OCI-M2 (cell line): ENCODE measurements around the gene ZFP3.
"Not testable (repeated sequence)": the region's sequence is repeated elsewhere in the genome, so short reads cannot be mapped to it uniquely, and the experiment has no call there.

Source experiments
- DNase-seq: peaks from one replicate; lab custom pipeline; 2025; ENCODE audit not compliant: unreplicated experiment; lab: John Stamatoyannopoulos, UW

Gene ZFP3

GRCh38 chr17:5078106-5079028 is at the start of gene ZFP3:
TSS of gene ZFP3 (plus strand) at chr17:5078467. CDS start at chr17:5091505, 13,038 bp downstream.
- DNase-seq, result peak; percentile 72

GRCh38 chr17:5030168-5030567 is 48.1 kb upstream of the ZFP3 start:
- DNase-seq, result not testable (repeated sequence)

GRCh38 chr17:5031365-5032082 is 46.7 kb upstream of the ZFP3 start:
- DNase-seq, result peak; percentile 32

- no peak for DNase-seq
These were observed 45.4 kb upstream of the ZFP3 start for GRCh38 chr17:5032865-5033264.

GRCh38 chr17:5033352-5034015 is 44.8 kb upstream of the ZFP3 start:
- DNase-seq, result no peak

- no peak for DNase-seq
These were observed 44.2 kb upstream of the ZFP3 start for GRCh38 chr17:5034063-5034462.

- DNase-seq, result no peak
These were observed 43.6 kb upstream of the ZFP3 start for GRCh38 chr17:5034651-5035050.

- no peak for DNase-seq
These were observed 43.0 kb upstream of the ZFP3 start, which contains the start of gene SLC52A1 for GRCh38 chr17:5035315-5035714. TSS of gene SLC52A1 (minus strand) at chr17:5035426. CDS start at chr17:5034606, 820 bp downstream.

GRCh38 chr17:5042157-5043022 is 35.9 kb upstream of the ZFP3 start:
- no peak for DNase-seq

GRCh38 chr17:5043524-5043923 is 34.7 kb upstream of the ZFP3 start:
- DNase-seq, result no peak

GRCh38 chr17:5044630-5045029 is 33.6 kb upstream of the ZFP3 start:
- DNase-seq, result no peak

GRCh38 chr17:5045496-5045895 is 32.8 kb upstream of the ZFP3 start:
- no peak for DNase-seq

GRCh38 chr17:5047446-5047845 is 30.8 kb upstream of the ZFP3 start:
- no peak for DNase-seq

GRCh38 chr17:5049314-5049841 is 28.9 kb upstream of the ZFP3 start:
- no peak for DNase-seq

GRCh38 chr17:5050278-5050677 is 28.0 kb upstream of the ZFP3 start:
- DNase-seq, result no peak

GRCh38 chr17:5055543-5055942 is 22.7 kb upstream of the ZFP3 start:
- no peak for DNase-seq

GRCh38 chr17:5065227-5065744 is 13.0 kb upstream of the ZFP3 start:
- no peak for DNase-seq

GRCh38 chr17:5068236-5068635 is 10.0 kb upstream of the ZFP3 start:
- DNase-seq, result no peak

- DNase-seq, result no peak
These were observed 8.5 kb upstream of the ZFP3 start for GRCh38 chr17:5069724-5070123.

- DNase-seq, result not testable (repeated sequence)
These were observed 2.8 kb upstream of the ZFP3 start for GRCh38 chr17:5075472-5075871.
